ENCODE measurements around the gene HYAL3. TPM values are rescaled to one million over a fixed set of nuclear protein-coding genes. Genes with fewer than 3 reads are reported as not detected.

The HYAL3 gene
- polyA plus RNA-seq, 1 donor from 2014 or later: 9.1 TPM

GRCh38 chr3:50288387-50289007 is 10.7 kb downstream of the HYAL3 start:
- Histone ChIP-seq H3F3A (ENCODE audit: insufficient read depth, low read length, poor library complexity, severe bottlenecking) (no peaks in the 10 kb centered on the region), H3K9me2 (ENCODE audit: insufficient read depth, low read length) (no peaks in the 10 kb centered on the region), H2AFZ (ENCODE audit: low read depth, low read length) (no peak overlapping the region), H3K79me2 (replicated peaks; ENCODE audit: insufficient read depth, low read length) (peaks cover 6% of the 10 kb centered on the region), H4K20me1 (ENCODE audit: insufficient read depth) (no peaks in the 10 kb centered on the region), H3K9me3 (ENCODE audit: low read length) (no peaks in the 10 kb centered on the region), H3K4me2 (ENCODE audit: low read length) (no peak overlapping the region), H3K4me3 (ENCODE audit: low read length) (no peak overlapping the region), H3K36me3 (ENCODE audit: insufficient read depth, low read length) (no peaks in the 10 kb centered on the region), H3K27me3 (ENCODE audit: insufficient read depth, low read depth, low read length) (no peaks in the 10 kb centered on the region), H3K27ac (ENCODE audit: low read length) (no peak overlapping the region), H3K9ac (ENCODE audit: low read length) (no peak overlapping the region)
- TF ChIP-seq EZH2 (IDR thresholded peaks at IDR 0.05; ENCODE audit: borderline replicate concordance, insufficient read depth, low read length, poor library complexity, severe bottlenecking) (no peak), SMC3 (conservative IDR thresholded peaks at IDR 0.05; ENCODE audit: poor library complexity) (no peak), EP300 (conservative IDR thresholded peaks at IDR 0.05; ENCODE audit: poor library complexity, severe bottlenecking) (no peak), MXI1 (conservative IDR thresholded peaks at IDR 0.05; ENCODE audit: poor library complexity, severe bottlenecking) (no peak)

GRCh38 chr3:50287262-50287661 is 11.9 kb downstream of the HYAL3 start:
- H3F3A ChIP-seq (ENCODE audit: insufficient read depth, low read length, poor library complexity, severe bottlenecking): no peaks in the 10 kb centered on the region
- no peak overlapping the region for H2AFZ ChIP-seq (ENCODE audit: low read depth, low read length)
- H3K27me3 ChIP-seq (ENCODE audit: insufficient read depth, low read depth, low read length): no peaks in the 10 kb centered on the region
- H3K9me3 ChIP-seq (ENCODE audit: low read length): no peaks in the 10 kb centered on the region
- no peak overlapping the region for H3K27ac ChIP-seq (ENCODE audit: low read length)
- no peak overlapping the region for H3K9ac ChIP-seq (ENCODE audit: low read length)
- H3K9me2 ChIP-seq (ENCODE audit: insufficient read depth, low read length): no peaks in the 10 kb centered on the region
- no peaks in the 10 kb centered on the region for H4K20me1 ChIP-seq (ENCODE audit: insufficient read depth)
- H3K4me3 ChIP-seq (ENCODE audit: low read length): no peak overlapping the region
- peaks cover 6% of the 10 kb centered on the region for H3K79me2 ChIP-seq (replicated peaks; ENCODE audit: insufficient read depth, low read length)
- TF ChIP-seq, protein P1, sequence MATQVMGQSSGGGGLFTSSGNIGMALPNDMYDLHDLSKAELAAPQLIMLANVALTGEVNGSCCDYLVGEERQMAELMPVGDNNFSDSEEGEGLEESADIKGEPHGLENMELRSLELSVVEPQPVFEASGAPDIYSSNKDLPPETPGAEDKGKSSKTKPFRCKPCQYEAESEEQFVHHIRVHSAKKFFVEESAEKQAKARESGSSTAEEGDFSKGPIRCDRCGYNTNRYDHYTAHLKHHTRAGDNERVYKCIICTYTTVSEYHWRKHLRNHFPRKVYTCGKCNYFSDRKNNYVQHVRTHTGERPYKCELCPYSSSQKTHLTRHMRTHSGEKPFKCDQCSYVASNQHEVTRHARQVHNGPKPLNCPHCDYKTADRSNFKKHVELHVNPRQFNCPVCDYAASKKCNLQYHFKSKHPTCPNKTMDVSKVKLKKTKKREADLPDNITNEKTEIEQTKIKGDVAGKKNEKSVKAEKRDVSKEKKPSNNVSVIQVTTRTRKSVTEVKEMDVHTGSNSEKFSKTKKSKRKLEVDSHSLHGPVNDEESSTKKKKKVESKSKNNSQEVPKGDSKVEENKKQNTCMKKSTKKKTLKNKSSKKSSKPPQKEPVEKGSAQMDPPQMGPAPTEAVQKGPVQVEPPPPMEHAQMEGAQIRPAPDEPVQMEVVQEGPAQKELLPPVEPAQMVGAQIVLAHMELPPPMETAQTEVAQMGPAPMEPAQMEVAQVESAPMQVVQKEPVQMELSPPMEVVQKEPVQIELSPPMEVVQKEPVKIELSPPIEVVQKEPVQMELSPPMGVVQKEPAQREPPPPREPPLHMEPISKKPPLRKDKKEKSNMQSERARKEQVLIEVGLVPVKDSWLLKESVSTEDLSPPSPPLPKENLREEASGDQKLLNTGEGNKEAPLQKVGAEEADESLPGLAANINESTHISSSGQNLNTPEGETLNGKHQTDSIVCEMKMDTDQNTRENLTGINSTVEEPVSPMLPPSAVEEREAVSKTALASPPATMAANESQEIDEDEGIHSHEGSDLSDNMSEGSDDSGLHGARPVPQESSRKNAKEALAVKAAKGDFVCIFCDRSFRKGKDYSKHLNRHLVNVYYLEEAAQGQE (IDR thresholded peaks at IDR 0.05; ENCODE audit: borderline replicate concordance): no peak
- H3K36me3 ChIP-seq (ENCODE audit: insufficient read depth, low read length): no peaks in the 10 kb centered on the region
- no peak overlapping the region for H3K4me2 ChIP-seq (ENCODE audit: low read length)

GRCh38 chr3:50286322-50287227 is 12.6 kb downstream of the HYAL3 start:
- H2AFZ ChIP-seq (ENCODE audit: low read depth, low read length): no peak overlapping the region
- no peaks in the 10 kb centered on the region for H4K20me1 ChIP-seq (ENCODE audit: insufficient read depth)
- no peaks in the 10 kb centered on the region for H3K9me3 ChIP-seq (ENCODE audit: low read length)
- no peaks in the 10 kb centered on the region for H3K27me3 ChIP-seq (ENCODE audit: insufficient read depth, low read depth, low read length)
- peaks cover 4% of the 10 kb centered on the region for H3K79me2 ChIP-seq (replicated peaks; ENCODE audit: insufficient read depth, low read length)
- H3K27ac ChIP-seq (ENCODE audit: low read length): no peak overlapping the region
- H3K9me2 ChIP-seq (ENCODE audit: insufficient read depth, low read length): no peaks in the 10 kb centered on the region
- TF ChIP-seq EZH2 (IDR thresholded peaks at IDR 0.05; ENCODE audit: borderline replicate concordance, insufficient read depth, low read length, poor library complexity, severe bottlenecking) (no peak), EP300 (conservative IDR thresholded peaks at IDR 0.05; ENCODE audit: poor library complexity, severe bottlenecking) (no peak), RAD21 (conservative IDR thresholded peaks at IDR 0.05) (no peak), TAF1 (IDR thresholded peaks at IDR 0.05; ENCODE audit: low read depth) (no peak), POLR2AphosphoS5 (IDR thresholded peaks at IDR 0.05) (no peak), MXI1 (conservative IDR thresholded peaks at IDR 0.05; ENCODE audit: poor library complexity, severe bottlenecking) (no peak), CTCF (IDR thresholded peaks at IDR 0.05; ENCODE audit: poor library complexity, severe bottlenecking) (no peak), SMC3 (conservative IDR thresholded peaks at IDR 0.05; ENCODE audit: poor library complexity) (no peak)
- TF ChIP-seq, protein P1 (IDR thresholded peaks at IDR 0.05; ENCODE audit: borderline replicate concordance): no peak
- H3K4me3 ChIP-seq (ENCODE audit: low read length): no peak overlapping the region
- H3F3A ChIP-seq (ENCODE audit: insufficient read depth, low read length, poor library complexity, severe bottlenecking): no peaks in the 10 kb centered on the region
- H3K36me3 ChIP-seq (ENCODE audit: insufficient read depth, low read length): no peaks in the 10 kb centered on the region
- H3K9ac ChIP-seq (ENCODE audit: low read length): no peak overlapping the region
- no peak overlapping the region for H3K4me2 ChIP-seq (ENCODE audit: low read length)
